Measurements from ENCODE around the gene AJM1. TPM values are rescaled to one million over a fixed set of nuclear protein-coding genes. Genes with fewer than 3 reads are reported as not detected.
"Not testable (repeated sequence)": the region's sequence is repeated elsewhere in the genome, so short reads cannot be mapped to it uniquely, and the experiment has no call there.

AJM1 gene
- total RNA-seq, 1 donor from 2014 or later = 0.52 TPM

DNA sequence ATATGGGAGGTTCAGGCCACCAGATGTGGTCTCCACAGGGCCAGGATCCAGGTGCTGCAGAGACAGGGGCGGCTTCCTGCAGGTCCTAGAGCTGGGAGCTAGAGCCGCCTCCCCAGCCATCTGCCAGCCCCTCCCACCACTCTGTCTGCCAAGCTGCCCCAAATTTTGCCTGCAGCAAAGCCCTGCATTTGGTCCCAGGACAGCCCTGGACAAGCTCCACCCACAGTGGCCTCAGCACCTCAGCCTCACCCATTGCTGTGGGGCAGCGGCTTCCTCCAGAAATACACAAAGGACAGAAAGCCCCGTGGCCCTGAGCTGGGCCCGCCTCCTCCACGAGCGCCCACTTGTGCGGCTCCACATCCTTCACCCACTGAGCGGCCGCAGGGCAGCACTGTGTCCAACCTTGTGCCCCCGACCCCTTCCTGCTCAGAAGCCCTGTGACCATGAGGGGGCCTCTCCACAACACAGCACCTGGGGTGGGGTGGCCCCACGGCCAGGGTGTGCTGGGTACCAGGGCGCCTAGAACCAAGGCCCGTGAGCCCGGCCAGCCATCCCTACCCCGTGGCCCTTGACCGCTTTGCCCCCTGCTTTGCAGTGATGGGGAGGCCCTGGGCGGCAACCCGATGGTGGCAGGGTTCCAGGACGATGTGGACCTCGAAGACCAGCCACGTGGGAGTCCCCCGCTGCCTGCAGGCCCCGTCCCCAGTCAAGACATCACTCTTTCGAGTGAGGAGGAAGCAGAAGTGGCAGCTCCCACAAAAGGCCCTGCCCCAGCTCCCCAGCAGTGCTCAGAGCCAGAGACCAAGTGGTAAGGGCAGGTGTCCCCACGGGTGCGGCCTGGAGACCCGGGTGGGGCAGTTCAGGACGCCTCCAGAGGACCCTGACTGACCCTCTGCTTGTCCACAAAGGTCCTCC is 3.7 kb upstream of the AJM1 start:
- no peak overlapping the region for H3K27ac ChIP-seq (ENCODE audit: low read depth, low read length)
- no peaks in the 10 kb centered on the region for H3K9me3 ChIP-seq (ENCODE audit: control insufficient read depth in 3 of 3, low read length in 3 of 3)
- peaks cover 7 to 29% (median 26%) of the 10 kb centered on the region in 3 donors for H3K36me3 ChIP-seq (ENCODE audit: control insufficient read depth in 3 of 3, insufficient read depth in 3 of 3, low read length in 3 of 3)
- H3K4me1 ChIP-seq (ENCODE audit: control insufficient read depth in 3 of 3, insufficient read depth in 3 of 3, low read length in 3 of 3) = peaks cover 18 to 28% (median 27%) of the 10 kb centered on the region in 3 donors
- no peaks in the 10 kb centered on the region for H3K27me3 ChIP-seq (ENCODE audit: control insufficient read depth in 3 of 3, insufficient read depth in 3 of 3, low read length in 3 of 3)
- no peak overlapping the region for H3K4me3 ChIP-seq (ENCODE audit: low read length in 3 of 3)
- H3K9ac ChIP-seq (ENCODE audit: low read depth in 1 of 3, low read length in 3 of 3) = peak overlapping the region in 1 of 3 donors; percentile 16

DNA sequence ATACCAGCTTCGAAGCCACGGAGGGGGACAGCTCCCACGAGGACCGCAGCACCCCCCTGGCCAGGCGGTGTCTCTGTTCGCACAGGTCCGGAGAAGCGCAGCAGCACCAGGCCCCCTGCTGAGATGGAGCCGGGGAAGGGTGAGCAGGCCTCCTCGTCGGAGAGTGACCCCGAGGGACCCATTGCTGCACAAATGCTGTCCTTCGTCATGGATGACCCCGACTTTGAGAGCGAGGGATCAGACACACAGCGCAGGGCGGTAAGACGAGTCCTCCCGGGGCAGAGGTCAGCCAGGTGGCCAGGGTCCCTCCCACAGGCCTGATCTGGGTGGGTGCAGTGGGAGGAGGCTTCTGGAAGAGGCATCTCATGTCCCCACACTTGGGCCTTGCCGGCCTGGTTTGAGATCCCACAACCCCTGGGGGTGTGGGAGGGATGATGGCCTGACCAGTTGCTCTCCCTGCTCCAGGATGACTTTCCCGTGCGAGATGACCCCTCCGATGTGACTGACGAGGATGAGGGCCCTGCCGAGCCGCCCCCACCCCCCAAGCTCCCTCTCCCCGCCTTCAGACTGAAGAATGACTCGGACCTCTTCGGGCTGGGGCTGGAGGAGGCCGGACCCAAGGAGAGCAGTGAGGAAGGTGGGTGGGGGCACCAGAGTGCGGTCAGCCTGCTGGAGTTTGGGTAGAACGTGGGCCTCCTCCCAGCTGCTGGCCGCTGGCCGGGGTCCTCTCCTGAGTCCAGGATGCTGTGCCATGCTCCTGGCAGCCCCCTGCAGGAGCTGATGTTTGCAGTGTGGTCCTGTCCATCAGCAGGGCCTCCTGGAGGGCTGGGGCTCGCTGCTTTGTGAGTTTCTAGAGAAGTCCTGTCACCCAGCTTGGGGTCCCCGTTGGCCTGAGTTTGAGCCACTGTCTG is 2.8 kb upstream of the AJM1 start:
- Histone ChIP-seq H3K9me3 (ENCODE audit: control insufficient read depth in 3 of 3, low read length in 3 of 3) (no peaks in the 10 kb centered on the region), H3K27ac (ENCODE audit: low read depth, low read length) (no peak overlapping the region), H3K27me3 (ENCODE audit: control insufficient read depth in 3 of 3, insufficient read depth in 3 of 3, low read length in 3 of 3) (no peaks in the 10 kb centered on the region), H3K4me3 (ENCODE audit: low read length in 3 of 3) (no peak overlapping the region), H3K9ac (ENCODE audit: low read depth in 1 of 3, low read length in 3 of 3) (peak overlapping the region in 1 of 3 donors; percentile 16), H3K36me3 (ENCODE audit: control insufficient read depth in 3 of 3, insufficient read depth in 3 of 3, low read length in 3 of 3) (peaks cover 7 to 26% (median 24%) of the 10 kb centered on the region in 3 donors), H3K4me1 (ENCODE audit: control insufficient read depth in 3 of 3, insufficient read depth in 3 of 3, low read length in 3 of 3) (peaks cover 19 to 30% (median 28%) of the 10 kb centered on the region in 3 donors)

DNA sequence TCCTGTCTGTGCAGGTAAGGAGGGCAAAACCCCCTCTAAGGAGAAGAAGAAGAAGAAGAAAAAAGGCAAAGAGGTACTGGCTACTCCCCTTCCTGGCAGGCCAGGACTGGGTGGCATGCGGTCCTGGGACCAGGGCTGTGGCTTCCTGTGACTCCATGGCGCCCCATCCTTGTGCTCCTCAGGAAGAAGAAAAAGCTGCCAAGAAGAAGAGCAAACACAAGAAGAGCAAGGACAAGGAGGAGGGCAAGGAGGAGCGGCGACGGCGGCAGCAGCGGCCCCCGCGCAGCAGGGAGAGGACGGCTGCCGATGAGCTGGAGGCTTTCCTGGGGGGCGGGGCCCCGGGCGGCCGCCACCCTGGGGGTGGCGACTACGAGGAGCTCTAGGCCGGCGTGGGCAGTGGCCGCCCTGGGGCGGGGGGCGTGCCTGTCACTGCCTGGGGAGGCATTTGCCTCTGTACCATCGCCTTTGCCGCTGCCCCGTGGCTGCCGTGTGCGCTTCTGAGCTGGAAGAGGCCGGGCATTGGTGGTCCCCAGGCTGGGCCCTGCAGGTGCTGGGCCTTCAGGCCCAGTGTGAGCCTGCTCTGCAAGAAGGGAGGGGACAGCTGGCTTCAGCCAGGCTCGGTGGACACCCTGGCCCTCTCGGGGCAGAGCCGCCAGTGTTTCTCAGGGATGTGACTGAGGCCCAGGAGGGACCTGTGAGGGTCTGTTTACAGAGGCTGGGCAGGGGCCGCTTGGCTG is 2.0 kb upstream of the AJM1 start:
- no peaks in the 10 kb centered on the region for H3K9me3 ChIP-seq (ENCODE audit: control insufficient read depth in 3 of 3, low read length in 3 of 3)
- peaks cover 0 to 2% (median 0%) of the 10 kb centered on the region in 3 donors for H3K27me3 ChIP-seq (ENCODE audit: control insufficient read depth in 3 of 3, insufficient read depth in 3 of 3, low read length in 3 of 3)
- peaks cover 19 to 30% (median 28%) of the 10 kb centered on the region in 3 donors for H3K4me1 ChIP-seq (ENCODE audit: control insufficient read depth in 3 of 3, insufficient read depth in 3 of 3, low read length in 3 of 3)
- no peak overlapping the region for H3K27ac ChIP-seq (ENCODE audit: low read depth, low read length)
- H3K4me3 ChIP-seq (ENCODE audit: low read length in 3 of 3) = no peak overlapping the region
- peaks cover 7 to 26% (median 23%) of the 10 kb centered on the region in 3 donors for H3K36me3 ChIP-seq (ENCODE audit: control insufficient read depth in 3 of 3, insufficient read depth in 3 of 3, low read length in 3 of 3)
- H3K9ac ChIP-seq (ENCODE audit: low read depth in 1 of 3, low read length in 3 of 3) = no peak overlapping the region

DNA sequence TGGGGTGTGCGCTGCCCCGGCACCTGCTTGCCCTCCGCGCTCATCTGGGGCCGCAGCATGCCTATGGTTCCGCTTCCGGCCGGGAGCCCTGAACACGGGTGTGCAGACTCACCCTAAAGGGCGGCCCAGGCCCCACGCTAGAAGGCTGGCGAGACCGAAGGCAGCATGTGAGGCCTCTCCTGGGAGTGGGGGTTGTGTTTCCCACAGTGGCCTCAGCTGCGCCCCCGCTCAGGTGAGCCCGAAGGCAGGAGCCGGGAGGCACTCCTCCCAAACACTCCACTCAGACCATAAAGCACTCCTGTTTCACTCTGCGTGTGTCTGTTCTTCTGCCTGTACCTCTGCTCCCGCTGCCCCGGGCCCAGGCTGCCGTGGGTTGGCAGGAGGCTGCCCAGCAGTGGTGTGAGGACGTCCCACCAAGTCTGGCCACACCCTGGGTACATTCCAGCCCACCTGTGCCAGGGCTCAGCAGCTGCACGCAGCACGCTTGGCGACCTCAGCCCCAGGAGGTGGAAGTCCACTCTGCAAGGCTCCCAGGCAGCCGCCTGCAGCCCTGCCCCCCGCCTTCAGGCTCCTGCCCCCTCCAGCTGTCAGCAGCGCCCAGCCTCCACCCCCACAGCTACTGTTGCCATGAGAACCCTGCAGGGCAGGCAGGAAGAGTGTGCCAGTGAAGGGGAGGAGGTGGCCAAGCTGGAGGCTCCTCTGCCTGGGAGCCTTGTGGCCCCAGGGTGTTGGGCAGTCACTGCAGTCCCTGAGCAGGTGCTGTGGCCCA is 1.2 kb upstream of the AJM1 start:
- no peaks in the 10 kb centered on the region for H3K9me3 ChIP-seq (ENCODE audit: control insufficient read depth in 3 of 3, low read length in 3 of 3)
- peaks cover 7 to 23% (median 19%) of the 10 kb centered on the region in 3 donors for H3K36me3 ChIP-seq (ENCODE audit: control insufficient read depth in 3 of 3, insufficient read depth in 3 of 3, low read length in 3 of 3)
- no peak overlapping the region for H3K27ac ChIP-seq (ENCODE audit: low read depth, low read length)
- peaks cover 0 to 9% (median 0%) of the 10 kb centered on the region in 3 donors for H3K27me3 ChIP-seq (ENCODE audit: control insufficient read depth in 3 of 3, insufficient read depth in 3 of 3, low read length in 3 of 3)
- H3K4me3 ChIP-seq (ENCODE audit: low read length in 3 of 3) = no peak overlapping the region
- H3K9ac ChIP-seq (ENCODE audit: low read depth in 1 of 3, low read length in 3 of 3) = peak overlapping the region in 1 of 3 donors; percentile 40
- peaks cover 19 to 30% (median 28%) of the 10 kb centered on the region in 3 donors for H3K4me1 ChIP-seq (ENCODE audit: control insufficient read depth in 3 of 3, insufficient read depth in 3 of 3, low read length in 3 of 3)

DNA sequence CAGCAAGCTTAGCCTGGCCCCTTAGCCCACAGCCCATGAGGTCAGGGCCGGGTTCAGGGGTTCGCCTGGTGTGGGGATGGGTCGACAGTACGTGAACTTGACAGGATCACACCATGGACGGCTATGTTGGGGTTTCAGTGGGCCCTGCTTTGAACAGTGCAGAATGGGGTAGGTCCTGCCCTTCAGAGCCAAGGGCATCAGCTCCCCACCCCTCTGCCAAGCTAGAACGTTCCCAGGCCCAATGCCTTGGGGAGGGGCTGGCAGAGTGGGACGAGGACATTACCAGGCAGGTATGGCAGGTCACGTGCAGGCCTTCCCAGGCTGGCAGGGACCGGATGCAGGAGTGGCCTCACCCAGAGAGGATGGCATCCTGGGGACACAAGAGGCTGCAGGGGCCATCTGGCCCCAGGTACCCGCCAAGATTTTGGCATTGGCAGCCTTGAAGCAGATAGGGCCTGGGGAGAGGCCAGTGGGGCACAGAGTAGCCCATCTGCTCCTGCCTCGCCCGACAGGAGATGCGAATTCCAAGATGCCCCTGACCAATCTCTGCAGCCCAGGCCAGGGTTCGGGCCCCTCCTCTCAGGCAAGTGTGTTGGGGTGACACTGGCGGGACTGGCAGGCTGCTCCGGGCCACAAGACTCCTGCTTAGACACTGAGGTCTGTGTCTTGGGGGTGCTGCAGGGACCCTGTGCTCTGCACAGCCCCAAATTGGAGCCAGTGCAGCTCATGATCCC is 465 bp upstream of the AJM1 start:
- H3K4me1 ChIP-seq (ENCODE audit: control insufficient read depth in 3 of 3, insufficient read depth in 3 of 3, low read length in 3 of 3) = peaks cover 19 to 30% (median 28%) of the 10 kb centered on the region in 3 donors
- not testable (repeated sequence) for H3K27ac ChIP-seq (ENCODE audit: low read depth, low read length)

DNA sequence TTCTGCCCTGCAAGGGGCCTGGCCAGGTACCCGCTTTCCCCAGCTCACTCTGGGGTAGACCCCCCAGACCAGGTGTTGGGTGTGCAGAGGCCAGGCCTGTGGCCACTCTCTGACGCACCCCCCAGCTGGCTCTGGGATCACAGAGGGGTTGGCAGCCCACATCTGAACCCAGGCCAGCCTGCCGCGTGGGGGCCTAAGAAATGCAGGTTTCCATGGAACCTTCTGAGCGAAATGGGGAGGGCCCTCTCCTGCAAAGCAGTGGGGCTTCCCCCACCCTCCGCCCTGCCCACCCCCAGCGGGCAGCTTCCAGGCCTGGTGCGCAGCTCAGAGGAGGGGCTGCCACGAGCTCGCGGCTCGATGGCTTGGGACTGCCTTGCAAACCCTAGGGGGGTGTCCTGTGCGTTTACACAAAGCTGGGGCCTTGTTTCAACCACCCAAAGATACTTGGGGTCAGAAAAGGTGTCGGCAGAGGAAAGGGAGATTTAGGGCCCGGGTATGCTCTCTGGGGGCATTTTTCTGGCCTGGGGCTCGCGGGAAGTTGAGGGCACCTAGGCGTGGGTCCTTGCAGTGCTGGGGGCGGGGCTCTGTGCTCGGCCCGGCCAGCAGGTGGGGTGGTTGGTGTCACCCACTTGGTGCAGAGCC is 1.0 kb downstream of the AJM1 start:
- Histone ChIP-seq H3K4me1 (ENCODE audit: control insufficient read depth in 3 of 3, insufficient read depth in 3 of 3, low read length in 3 of 3) (peaks cover 26 to 38% (median 37%) of the 10 kb centered on the region in 3 donors), H3K36me3 (ENCODE audit: control insufficient read depth in 3 of 3, insufficient read depth in 3 of 3, low read length in 3 of 3) (peaks cover 7 to 13% (median 13%) of the 10 kb centered on the region in 3 donors), H3K27me3 (ENCODE audit: control insufficient read depth in 3 of 3, insufficient read depth in 3 of 3, low read length in 3 of 3) (peaks cover 7 to 24% (median 10%) of the 10 kb centered on the region in 3 donors), H3K9ac (ENCODE audit: low read depth in 1 of 3, low read length in 3 of 3) (peak overlapping the region in 1 of 3 donors; percentile 16)
- not testable (repeated sequence) for H3K27ac ChIP-seq (ENCODE audit: low read depth, low read length); H3K4me3 ChIP-seq (ENCODE audit: low read length in 3 of 3); H3K9me3 ChIP-seq (ENCODE audit: control insufficient read depth in 3 of 3, low read length in 3 of 3)

More for the DNA sequence above, 465 bp upstream of the AJM1 start:
- Histone ChIP-seq H3K36me3 (ENCODE audit: control insufficient read depth in 3 of 3, insufficient read depth in 3 of 3, low read length in 3 of 3) (peaks cover 7 to 18% (median 13%) of the 10 kb centered on the region in 3 donors), H3K27me3 (ENCODE audit: control insufficient read depth in 3 of 3, insufficient read depth in 3 of 3, low read length in 3 of 3) (peaks cover 5 to 15% (median 7%) of the 10 kb centered on the region in 3 donors), H3K9ac (ENCODE audit: low read depth in 1 of 3, low read length in 3 of 3) (peak overlapping the region in 1 of 3 donors; percentile 40), H3K4me3 (ENCODE audit: low read length in 3 of 3) (peak overlapping the region; percentile 60 to 76 (median 70))
- H3K9me3 ChIP-seq (ENCODE audit: control insufficient read depth in 3 of 3, low read length in 3 of 3) = not testable (repeated sequence)

DNA sequence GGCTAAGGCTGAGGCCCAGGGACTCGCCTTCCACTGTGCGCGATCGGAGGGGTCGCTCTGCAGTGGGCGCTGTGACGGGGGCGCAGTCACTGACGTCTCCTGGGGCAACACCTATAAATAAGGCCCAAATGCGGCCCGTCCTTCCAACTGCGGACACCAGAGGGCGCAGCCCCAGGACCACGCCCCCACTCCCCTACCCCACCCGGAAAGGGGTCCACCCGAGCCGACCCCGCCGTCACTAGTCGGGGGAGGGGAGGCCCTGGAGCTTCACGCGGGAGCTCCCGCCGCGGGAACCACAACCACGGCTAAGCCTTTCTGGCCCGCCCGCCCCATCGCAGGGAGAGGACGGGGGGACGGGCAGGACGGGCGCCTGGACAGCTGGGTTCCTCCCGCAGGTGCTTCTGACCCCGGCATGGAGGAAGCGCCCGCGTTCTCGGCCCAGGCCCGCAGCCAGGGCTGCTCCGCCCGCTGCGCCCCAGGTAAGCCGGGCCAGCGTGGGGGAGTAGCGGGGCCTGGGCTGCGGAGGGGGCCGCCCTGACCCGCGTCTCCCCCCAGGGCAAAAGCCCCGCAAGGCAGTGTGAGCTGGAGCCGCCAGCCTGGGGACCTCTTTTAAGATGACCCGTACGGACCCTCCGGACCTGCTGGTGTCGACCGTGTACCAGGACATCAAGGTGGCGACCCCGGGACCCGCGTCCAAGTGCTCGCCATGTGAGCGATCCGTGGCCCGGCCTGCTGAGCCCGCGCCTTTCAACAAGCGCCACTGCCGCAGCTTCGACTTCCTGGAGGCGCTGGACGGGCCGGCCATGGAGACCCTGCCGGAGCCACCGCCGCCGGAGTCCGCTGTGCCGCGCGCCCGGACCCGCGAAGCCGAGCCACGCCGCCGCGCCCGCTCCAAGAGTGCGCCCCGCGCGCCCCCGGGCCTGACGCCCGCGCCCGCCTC is 1.8 kb downstream of the AJM1 start:
- Histone ChIP-seq H3K4me1 (ENCODE audit: control insufficient read depth in 3 of 3, insufficient read depth in 3 of 3, low read length in 3 of 3) (peaks cover 26 to 39% (median 38%) of the 10 kb centered on the region in 3 donors), H3K9ac (ENCODE audit: low read depth in 1 of 3, low read length in 3 of 3) (peak overlapping the region in 1 of 3 donors; percentile 16), H3K27me3 (ENCODE audit: control insufficient read depth in 3 of 3, insufficient read depth in 3 of 3, low read length in 3 of 3) (peaks cover 7 to 24% (median 10%) of the 10 kb centered on the region in 3 donors)
- H3K36me3 ChIP-seq (ENCODE audit: control insufficient read depth in 3 of 3, insufficient read depth in 3 of 3, low read length in 3 of 3); H3K27ac ChIP-seq (ENCODE audit: low read depth, low read length); H3K9me3 ChIP-seq (ENCODE audit: control insufficient read depth in 3 of 3, low read length in 3 of 3); H3K4me3 ChIP-seq (ENCODE audit: low read length in 3 of 3): not testable (repeated sequence)

Measured in skeletal muscle tissue (tissue), 4 donors.